Natural killer cell (primary cell): ENCODE results near the gene SOHLH2. TPM values are rescaled to one million over a fixed set of nuclear protein-coding genes. Genes with fewer than 3 reads are reported as not detected.

Source experiments
- ATAC-seq, 3 donors: fragments of 150-1000 bp in 2 of 3; fragments of 200-7000 bp in 1 of 3; cut with Tn5 transposase; 1 replicate in 1 of 3; 2 replicates in 2 of 3; pipeline ENCODE4 v1.10.0; 2021; ENCODE audit warnings: mild to moderate bottlenecking in 2 of 3, moderate library complexity in 2 of 3
- DNase-seq, 2 donors: peaks; one replicate each; pipeline versions ENCODE4 v3.0.0 to v3.0.0-alpha.2; 2013 to 2021; ENCODE audit warnings: mixed read lengths in 1 of 2
- H3K27ac ChIP-seq: one replicate; pipeline ENCODE4 v1.5.1; 2013; ENCODE audit warnings: mild to moderate bottlenecking, low read length
- H3K27me3 ChIP-seq: one replicate; pipeline ENCODE4 v1.6.1; 2013; ENCODE audit warnings: low read length; ENCODE audit not compliant: control insufficient read depth, insufficient read depth
- H3K36me3 ChIP-seq: one replicate; pipeline ENCODE4 v1.6.1; 2013; ENCODE audit warnings: low read length; ENCODE audit not compliant: control insufficient read depth, insufficient read depth
- H3K4me1 ChIP-seq: one replicate; pipeline ENCODE4 v1.6.1; 2013; ENCODE audit warnings: low read length; ENCODE audit not compliant: control insufficient read depth, insufficient read depth
- H3K4me3 ChIP-seq: one replicate; pipeline ENCODE4 v1.5.1; 2013; ENCODE audit warnings: low read length
- H3K9me3 ChIP-seq: one replicate; pipeline ENCODE4 v1.6.1; 2013; ENCODE audit warnings: low read length; ENCODE audit not compliant: control insufficient read depth, insufficient read depth
- H3K27ac Mint-ChIP-seq, 2 donors: one replicate each; pipeline ENCODE4 v1.8.0; 2022; ENCODE audit warnings: mild to moderate bottlenecking in 2 of 2, mixed read lengths in 2 of 2, moderate library complexity in 1 of 2
- H3K27me3 Mint-ChIP-seq, 2 donors: one replicate each; pipeline ENCODE4 v1.8.0; 2022; ENCODE audit warnings: low read depth in 2 of 2, mixed read lengths in 2 of 2
- H3K36me3 Mint-ChIP-seq: one replicate; pipeline ENCODE4 v1.8.0; 2022; ENCODE audit warnings: mixed read lengths
- H3K4me1 Mint-ChIP-seq, 2 donors: one replicate each; pipeline ENCODE4 v1.8.0; 2022; ENCODE audit warnings: mixed read lengths in 2 of 2
- H3K4me3 Mint-ChIP-seq: one replicate; pipeline ENCODE4 v1.8.0; 2022; ENCODE audit warnings: mild to moderate bottlenecking, moderate library complexity, mixed read lengths
- H3K9me3 Mint-ChIP-seq, 2 donors: one replicate each; pipeline ENCODE4 v1.8.0; 2022; ENCODE audit warnings: mixed read lengths in 2 of 2
- CTCF ChIP-seq: fragments of 200-600 bp; IDR thresholded peaks from one replicate; pipeline ENCODE4 v1.8.0; 2022; ENCODE audit warnings: antibody characterized with exemption
- WGBS: methylation state at CpG from one replicate; pipeline ENCODE4 v1.1.7; 2013; ENCODE audit warnings: missing lambda C conversion rate; ENCODE audit not compliant: insufficient coverage; 5-methylcytosine and 5-hydroxymethylcytosine counted together
- intact Hi-C: fragments of 100-400 bp; cut with micrococcal nuclease; formaldehyde crosslinking; loops from one replicate; pipeline ENCODE4 v1.14.2; 2022
- total RNA-seq, 4 donors: library from RNA; stranded (reverse); fragments of 120-200 nt in 1 of 4; gene quantifications; one replicate each; pipeline versions ENCODE4 v1.2.3 to v1.2.4, GENCODE V29; 2013 to 2022

The SOHLH2 gene
- total RNA-seq, 3 donors from 2014 or later (not counting 1 experiment from before 2014, with no cell fraction given), result not detected

GRCh38 chr13:36212789-36213188, 1.6 kb downstream of the SOHLH2 start:
- ATAC-seq (no peak), DNase-seq (no peak)
- TF ChIP-seq CTCF, result no peak
- Mint-ChIP-seq H3K27ac (no peak overlapping the region), H3K4me3 (no peak overlapping the region), H3K36me3 (no peaks in the 10 kb centered on the region), H3K27me3 (no peaks in the 10 kb centered on the region), H3K4me1 (no peaks in the 10 kb centered on the region), H3K9me3 (peaks cover 7% of the 10 kb centered on the region in 2 donors)
- 51% methylated on average over 2 of the region's 3 CpGs for WGBS
- Histone ChIP-seq H3K27me3 (no peaks in the 10 kb centered on the region), H3K27ac (no peak overlapping the region), H3K9me3 (peaks cover 2% of the 10 kb centered on the region), H3K36me3 (no peaks in the 10 kb centered on the region), H3K4me3 (no peak overlapping the region), H3K4me1 (no peaks in the 10 kb centered on the region)
- intact Hi-C loops, result no loop called here

- Histone ChIP-seq H3K27me3 (no peaks in the 10 kb centered on the region), H3K9me3 (peaks cover 2% of the 10 kb centered on the region), H3K36me3 (no peaks in the 10 kb centered on the region), H3K4me3 (no peak overlapping the region), H3K4me1 (no peaks in the 10 kb centered on the region), H3K27ac (no peak overlapping the region)
- Mint-ChIP-seq H3K36me3 (no peaks in the 10 kb centered on the region), H3K4me1 (no peaks in the 10 kb centered on the region), H3K4me3 (no peak overlapping the region), H3K27me3 (no peaks in the 10 kb centered on the region), H3K27ac (no peak overlapping the region), H3K9me3 (peaks cover 5 to 7% of the 10 kb centered on the region in 2 donors)
- intact Hi-C loops, result no loop called here
- TF ChIP-seq CTCF, result no peak
- WGBS, result 71% methylated on average over 4 of the region's 4 CpGs
- DNase-seq (no peak), ATAC-seq (no peak)
Measured at GRCh38 chr13:36211567-36211966, 2.8 kb downstream of the SOHLH2 start.

- Mint-ChIP-seq H3K4me3 (no peak overlapping the region), H3K4me1 (no peaks in the 10 kb centered on the region), H3K36me3 (no peaks in the 10 kb centered on the region), H3K9me3 (peaks cover 5 to 7% of the 10 kb centered on the region in 2 donors), H3K27me3 (no peaks in the 10 kb centered on the region), H3K27ac (no peak overlapping the region)
- H3K27me3 ChIP-seq, result no peaks in the 10 kb centered on the region
- H3K9me3 ChIP-seq, result peaks cover 2% of the 10 kb centered on the region
- ATAC-seq (no peak), DNase-seq (no peak)
- H3K36me3 ChIP-seq, result no peaks in the 10 kb centered on the region
- intact Hi-C loops, result no loop called here
- no peak for TF ChIP-seq CTCF
- H3K4me1 ChIP-seq, result no peaks in the 10 kb centered on the region
- no peak overlapping the region for H3K4me3 ChIP-seq
- no peak overlapping the region for H3K27ac ChIP-seq
- 87% methylated on average over 3 of the region's 4 CpGs for WGBS
Measured at GRCh38 chr13:36210738-36211137, 3.6 kb downstream of the SOHLH2 start.

- Mint-ChIP-seq H3K36me3 (no peaks in the 10 kb centered on the region), H3K9me3 (peaks cover 5 to 7% of the 10 kb centered on the region in 2 donors), H3K4me3 (no peak overlapping the region), H3K27ac (no peak overlapping the region), H3K4me1 (no peaks in the 10 kb centered on the region), H3K27me3 (no peaks in the 10 kb centered on the region)
- H3K27ac ChIP-seq, result no peak overlapping the region
- H3K36me3 ChIP-seq, result no peaks in the 10 kb centered on the region
- WGBS, result 86% methylated on average over 5 of the region's 5 CpGs
- no peak for TF ChIP-seq CTCF
- ATAC-seq (no peak), DNase-seq (no peak)
- no peaks in the 10 kb centered on the region for H3K27me3 ChIP-seq
- no peaks in the 10 kb centered on the region for H3K4me1 ChIP-seq
- intact Hi-C loops, result no loop called here
- H3K4me3 ChIP-seq, result no peak overlapping the region
- H3K9me3 ChIP-seq, result no peaks in the 10 kb centered on the region
Measured at GRCh38 chr13:36207672-36208071, 6.7 kb downstream of the SOHLH2 start.
